Stomach (tissue), 9 donors: ENCODE measurements around the gene NEURL3. TPM values are rescaled to one million over a fixed set of nuclear protein-coding genes. Genes with fewer than 3 reads are reported as not detected.
"Not testable (repeated sequence)": the region's sequence is repeated elsewhere in the genome, so short reads cannot be mapped to it uniquely, and the experiment has no call there.

Experiments
- DNase-seq, 2 donors: peaks; one replicate each; pipeline versions ENCODE4 v3.0.0 to v3.0.0-alpha.2; 2013 to 2019
- H3K27ac ChIP-seq, 5 donors: fragments of 200-600 bp in 4 of 5; sonication (generic) in 4 of 5; one replicate each; pipeline ENCODE4 v1.5.1; 2013 to 2019; ENCODE audit warnings: mild to moderate bottlenecking in 1 of 5, moderate library complexity in 1 of 5
- H3K27me3 ChIP-seq, 3 donors: fragments of 200-600 bp; sonication (generic); one replicate each; pipeline ENCODE4 v1.5.1; 2017 to 2019; ENCODE audit warnings: mixed run types in 1 of 3
- H3K36me3 ChIP-seq, 4 donors: fragments of 200-600 bp; sonication (generic); 1 replicate in 3 of 4; 2 replicates in 1 of 4; pipeline ENCODE4 v1.5.1; 2016 to 2019
- H3K4me1 ChIP-seq, 4 donors: fragments of 200-600 bp; sonication (generic); one replicate each; pipeline ENCODE4 v1.5.1; 2016 to 2019
- H3K4me3 ChIP-seq, 4 donors: fragments of 200-600 bp; sonication (generic) in 3 of 4; one replicate each; pipeline ENCODE4 v1.5.1; 2016 to 2019; ENCODE audit warnings: mild to moderate bottlenecking in 1 of 4
- H3K9me3 ChIP-seq, 4 donors: fragments of 200-600 bp; sonication (generic); one replicate each; pipeline ENCODE4 v1.5.1; 2016 to 2019
- CTCF ChIP-seq, 7 experiments: fragments of 450-650 bp in 4 of 7; fragments of 200-600 bp in 3 of 7; sonication (generic) in 3 of 7; IDR thresholded peaks; one replicate each; pipeline ENCODE4 v1.5.1; 2016 to 2019; ENCODE audit warnings: antibody characterized with exemption in 7 of 7, control low read depth in 2 of 7, mild to moderate bottlenecking in 1 of 7
- EP300 ChIP-seq: sonication (generic); formaldehyde crosslinking; IDR thresholded peaks from one replicate; pipeline ENCODE4 v1.6.1; 2017; ENCODE audit warnings: antibody characterized with exemption
- POLR2A ChIP-seq, 4 donors: fragments of 450-650 bp; IDR thresholded peaks; one replicate each; pipeline ENCODE4 v1.6.1; 2016; ENCODE audit warnings: antibody characterized with exemption in 4 of 4, control low read depth in 2 of 4, mild to moderate bottlenecking in 1 of 4, moderate library complexity in 1 of 4
- POLR2AphosphoS5 ChIP-seq, 3 donors: sonication (generic); formaldehyde crosslinking; IDR thresholded peaks; one replicate each; pipeline ENCODE4 v1.6.1; 2016; ENCODE audit warnings: antibody characterized with exemption in 3 of 3
- WGBS, 5 donors: extraction: QIAGEN DNeasy Blood & Tissue Kit in 3 of 5; methylation state at CpG; one replicate each; pipeline versions ENCODE4 v1.1.5 to v1.1.7; 2013 to 2018; 5-methylcytosine and 5-hydroxymethylcytosine counted together
- intact Hi-C: fragments of 100-400 bp; cut with DNase I; formaldehyde crosslinking; loops from one replicate; pipeline ENCODE4 v1.15.1; 2023; ENCODE audit warnings: low total_unique reads
- polyA plus RNA-seq, 3 donors: library from polyadenylated mRNA; stranded (reverse); fragments of 200-250 nt; gene quantifications; one replicate each; pipeline ENCODE4 v1.2.3, GENCODE V29; 2013
- total RNA-seq, 5 donors: library from RNA; depleted of rRNA; stranded (reverse); fragments of >200 nt; gene quantifications; one replicate each; pipeline versions ENCODE4 v1.1.0 to v1.2.3, GENCODE V29; 2014 to 2016
- donor health status: healthy with polysubstance abuse.
- donor health status: Bipolar disorder and iron deficiency.
- donor health status: healthy.

NEURL3 gene
- total and polyA plus RNA-seq, 8 donors, result 0.50 to 12.7 (median 1.6) TPM; not detected in 4

- no peaks in the 10 kb centered on the region for H3K4me1 ChIP-seq
- TF ChIP-seq POLR2A (IDR thresholded peaks at IDR 0.05) (no peak), EP300 (no peak), POLR2AphosphoS5 (IDR thresholded peaks at IDR 0.05) (no peak), CTCF (IDR thresholded peaks at IDR 0.05) (no peak)
- H3K36me3 ChIP-seq, result no peaks in the 10 kb centered on the region
- no peak overlapping the region for H3K27ac ChIP-seq
- intact Hi-C loops, result no loop called here
- WGBS, 5 donors, result 84 to 94% (median 84%) methylated on average over 2 of the region's 2 CpGs
- H3K9me3 ChIP-seq, result peaks cover 0 to 7% (median 5%) of the 10 kb centered on the region in 4 donors
- H3K27me3 ChIP-seq, result peaks cover 0 to 1% (median 0%) of the 10 kb centered on the region in 3 donors
- no peak overlapping the region for H3K4me3 ChIP-seq
- no peak for DNase-seq
These were observed 40.5 kb downstream of the NEURL3 start for GRCh38 chr2:96464651-96465050.

GRCh38 chr2:96464061-96464460 lies 41.1 kb downstream of the NEURL3 start:
- DNase-seq, result no peak
- H3K27me3 ChIP-seq, result no peaks in the 10 kb centered on the region
- 88 to 96% (median 91%) methylated on average over 3 of the region's 3 CpGs for WGBS, 5 donors
- H3K27ac ChIP-seq, result no peak overlapping the region
- TF ChIP-seq EP300 (no peak), POLR2AphosphoS5 (IDR thresholded peaks at IDR 0.05) (no peak), POLR2A (IDR thresholded peaks at IDR 0.05) (no peak), CTCF (IDR thresholded peaks at IDR 0.05) (no peak)
- no peaks in the 10 kb centered on the region for H3K4me1 ChIP-seq
- intact Hi-C loops, result no loop called here
- H3K36me3 ChIP-seq, result no peaks in the 10 kb centered on the region
- no peak overlapping the region for H3K4me3 ChIP-seq
- peaks cover 0 to 13% (median 11%) of the 10 kb centered on the region in 4 donors for H3K9me3 ChIP-seq

- TF ChIP-seq CTCF (IDR thresholded peaks at IDR 0.05), result no peak
- TF ChIP-seq POLR2AphosphoS5 (IDR thresholded peaks at IDR 0.05), result no peak
- no peak for TF ChIP-seq EP300
- 81 to 91% (median 83%) methylated on average over 2 of the region's 2 CpGs for WGBS, 5 donors
- H3K27me3 ChIP-seq, result no peaks in the 10 kb centered on the region
- H3K4me3 ChIP-seq, result no peak overlapping the region
- intact Hi-C loops, result no loop called here
- H3K36me3 ChIP-seq, result no peaks in the 10 kb centered on the region
- H3K9me3 ChIP-seq, result peaks cover 0 to 16% (median 15%) of the 10 kb centered on the region in 4 donors
- no peak for DNase-seq
- no peak overlapping the region for H3K27ac ChIP-seq
- no peaks in the 10 kb centered on the region for H3K4me1 ChIP-seq
These were observed 42.0 kb downstream of the NEURL3 start for GRCh38 chr2:96463119-96463518.

- H3K4me1 ChIP-seq, H3K36me3 ChIP-seq, H3K27me3 ChIP-seq, H3K4me3 ChIP-seq, intact Hi-C loops, DNase-seq, H3K27ac ChIP-seq: not testable (repeated sequence)
- peaks cover 0 to 16% (median 15%) of the 10 kb centered on the region in 4 donors for H3K9me3 ChIP-seq
- WGBS, 5 donors, result 88 to 97% (median 93%) methylated on average over 3 to 13 of the region's 30 CpGs; no CpG with 5 or more reads in 2 of the 5 donors
These were observed 43.5 kb downstream of the NEURL3 start for GRCh38 chr2:96461616-96462015.

- intact Hi-C loops, result no loop called here
- no peak for DNase-seq
- no peaks in the 10 kb centered on the region for H3K36me3 ChIP-seq
- no peaks in the 10 kb centered on the region for H3K27me3 ChIP-seq
- no peak overlapping the region for H3K4me3 ChIP-seq
- 77 to 88% (median 86%) methylated on average over 6 of the region's 6 CpGs for WGBS, 5 donors
- H3K9me3 ChIP-seq, result no peaks in the 10 kb centered on the region
- no peak for TF ChIP-seq CTCF (IDR thresholded peaks at IDR 0.05)
- no peak for TF ChIP-seq EP300
- no peak for TF ChIP-seq POLR2AphosphoS5 (IDR thresholded peaks at IDR 0.05)
- no peak for TF ChIP-seq POLR2A (IDR thresholded peaks at IDR 0.05)
- H3K27ac ChIP-seq, result no peak overlapping the region
- no peaks in the 10 kb centered on the region for H3K4me1 ChIP-seq
These were observed 53.1 kb downstream of the NEURL3 start for GRCh38 chr2:96452053-96452452.
